GM19467 (cell line): ENCODE results near the gene ALCAM.

Source experiments
- ATAC-seq: cut with Tn5 transposase; IDR thresholded peaks from one replicate; pipeline ENCODE4 v1.9.1; 2021; ENCODE audit warnings: mild to moderate bottlenecking, moderate library complexity; ENCODE audit not compliant: unreplicated experiment

Gene ALCAM

GRCh38 chr3:105424412-105425152 is 57.9 kb downstream of the ALCAM start:
- ATAC-seq: no peak

GRCh38 chr3:105425153-105425502 is 58.4 kb downstream of the ALCAM start:
- ATAC-seq: no peak

- no peak for ATAC-seq
These were observed 60.6 kb downstream of the ALCAM start for GRCh38 chr3:105427332-105427731.

- no peak for ATAC-seq
These were observed 62.5 kb downstream of the ALCAM start for GRCh38 chr3:105429034-105429762.

GRCh38 chr3:105430455-105430854 is 63.7 kb downstream of the ALCAM start:
- no peak for ATAC-seq

GRCh38 chr3:105431200-105431599 is 64.5 kb downstream of the ALCAM start:
- no peak for ATAC-seq

- no peak for ATAC-seq
These were observed 68.6 kb downstream of the ALCAM start for GRCh38 chr3:105435277-105435676.

- no peak for ATAC-seq
These were observed 70.0 kb downstream of the ALCAM start for GRCh38 chr3:105436687-105437086.

- ATAC-seq: no peak
These were observed 73.4 kb downstream of the ALCAM start for GRCh38 chr3:105440113-105440512.

- no peak for ATAC-seq
These were observed 78.0 kb downstream of the ALCAM start for GRCh38 chr3:105444725-105445124.

GRCh38 chr3:105448338-105448982 is 81.8 kb downstream of the ALCAM start:
- no peak for ATAC-seq

GRCh38 chr3:105449414-105449813 is 82.7 kb downstream of the ALCAM start:
- ATAC-seq: no peak

GRCh38 chr3:105456017-105456416 is 89.3 kb downstream of the ALCAM start:
- no peak for ATAC-seq

- ATAC-seq: no peak
These were observed 92.0 kb downstream of the ALCAM start for GRCh38 chr3:105458518-105459215.

- no peak for ATAC-seq
These were observed 93.0 kb downstream of the ALCAM start for GRCh38 chr3:105459566-105460290.

GRCh38 chr3:105463620-105464019 is 96.9 kb downstream of the ALCAM start:
- no peak for ATAC-seq

GRCh38 chr3:105465251-105465853 is 98.6 kb downstream of the ALCAM start:
- ATAC-seq: no peak

- ATAC-seq: no peak
These were observed 99.4 kb downstream of the ALCAM start for GRCh38 chr3:105466072-105466471.

- no peak for ATAC-seq
These were observed 100.0 kb downstream of the ALCAM start for GRCh38 chr3:105466495-105467404.
